K562 (cell line): ENCODE data around the gene SMG7. TPM values are rescaled to one million over a fixed set of nuclear protein-coding genes. Genes with fewer than 3 reads are reported as not detected.

ENCODE experiments used
- ATAC-seq: fragments of 200-7000 bp; cut with Tn5 transposase; 3 replicates; pipeline ENCODE4 v1.9.1; 2020; ENCODE audit warnings: moderate library complexity
- BruUV-seq: library from RNA; stranded (reverse); fragments of 400-500 nt; replicated peaks from 2 replicates; lab custom pipeline; 2021; lab: Mats Ljungman, UMichigan
- CTCF ChIA-PET: fragments of 300-600 bp; formaldehyde crosslinking; extraction: SDS; loops from one replicate; lab custom pipeline; 2021; ENCODE audit warnings: low intra/inter-chr PET ratio; lab: Yijun Ruan, JAX
- POLR2A ChIA-PET: fragments of 300-600, 350-650 bp; sonication (Branson Sonifier 250); formaldehyde crosslinking; extraction: SDS; loops from one replicate; lab custom pipeline; 2021; ENCODE audit warnings: antibody characterized with exemption, inconsistent platforms; lab: Yijun Ruan, JAX
- DNase-seq, 4 experiments: peaks; one replicate each; pipeline versions ENCODE4 v3.0.0 to v3.0.0-alpha.2; 2011 to 2018; ENCODE audit warnings: low spot score in 3 of 4, mixed read lengths in 3 of 4; ENCODE audit errors: extremely low read depth in 1 of 4
- FAIRE-seq: peaks from 2 replicates; lab custom pipeline; 2011; peaks lifted over from hg19 to GRCh38; lab: Jason Lieb, UNC
- H2AFZ ChIP-seq: 2 replicates; pipeline ENCODE4 v1.6.0; 2011; ENCODE audit warnings: low read depth, low read length, control low read depth, inconsistent platforms
- H3K27ac ChIP-seq: fragments of 200-600 bp; 3 replicates; pipeline ENCODE4 v1.8.0; 2011; ENCODE audit warnings: low read depth, mild to moderate bottlenecking, control low read depth, inconsistent platforms, low read length, moderate library complexity, mixed read lengths; ENCODE audit errors: extremely low read depth
- H3K27me3 ChIP-seq, 2 experiments: fragments of 300-600 bp in 1 of 2; 2 replicates in 1 of 2; 3 replicates in 1 of 2; pipeline versions ENCODE4 v1.6.0 to v1.8.0; 2011; ENCODE audit warnings: inconsistent platforms in 2 of 2, low read length in 2 of 2, mild to moderate bottlenecking in 1 of 2, mixed read lengths in 1 of 2, moderate library complexity in 1 of 2; ENCODE audit not compliant: control insufficient read depth in 2 of 2, insufficient read depth in 2 of 2
- H3K36me3 ChIP-seq: fragments of 300-600 bp; 3 replicates; pipeline ENCODE4 v1.8.0; 2011; ENCODE audit warnings: mild to moderate bottlenecking, low read length, inconsistent platforms; ENCODE audit not compliant: control insufficient read depth, insufficient read depth
- H3K4me1 ChIP-seq, 2 experiments: fragments of 200-600 bp in 1 of 2; replicated peaks in 1 of 2; 2 replicates in 1 of 2; 3 replicates in 1 of 2; pipeline versions ENCODE4 v1.5.1 to v1.8.0; 2011; ENCODE audit warnings: inconsistent platforms in 2 of 2, low read length in 2 of 2, mild to moderate bottlenecking in 1 of 2, mixed read lengths in 1 of 2, moderate library complexity in 1 of 2; ENCODE audit not compliant: control insufficient read depth in 2 of 2, insufficient read depth in 2 of 2
- H3K4me2 ChIP-seq: 2 replicates; pipeline ENCODE4 v1.6.1; 2011; ENCODE audit warnings: low read length, control low read depth, inconsistent platforms, mixed read lengths; ENCODE audit not compliant: insufficient read depth
- H3K4me3 ChIP-seq: fragments of 200-600 bp; sonication (generic), shearing (Covaris generic); 2 replicates; pipeline ENCODE4 v1.5.1; 2016; ENCODE audit warnings: control low read depth, inconsistent platforms
- H3K79me2 ChIP-seq: fragments of 200-600 bp; 3 replicates; pipeline ENCODE4 v1.8.0; 2011; ENCODE audit warnings: low read length, inconsistent platforms; ENCODE audit not compliant: control insufficient read depth, insufficient read depth
- H3K9ac ChIP-seq, 2 experiments: 2 replicates each; pipeline versions ENCODE4 v1.6.0 to v1.6.1; 2011; ENCODE audit warnings: low read depth in 2 of 2, low read length in 2 of 2, control low read depth in 1 of 2, inconsistent platforms in 1 of 2, mild to moderate bottlenecking in 1 of 2, mixed read lengths in 1 of 2; ENCODE audit not compliant: insufficient read depth in 1 of 2
- H3K9me1 ChIP-seq: one replicate; pipeline ENCODE4 v1.6.0; 2011; ENCODE audit warnings: inconsistent platforms, mild to moderate bottlenecking, low read length, moderate library complexity; ENCODE audit not compliant: control insufficient read depth, insufficient read depth
- H3K9me3 ChIP-seq: replicated peaks from 2 replicates; pipeline ENCODE4 v1.5.1; 2011; ENCODE audit warnings: low read depth, low read length, inconsistent platforms; ENCODE audit not compliant: control insufficient read depth, insufficient read depth
- H4K20me1 ChIP-seq: replicated peaks from 2 replicates; pipeline ENCODE4 v1.6.1; 2011; ENCODE audit warnings: low read length, inconsistent platforms, mixed read lengths; ENCODE audit not compliant: control insufficient read depth, insufficient read depth
- C11orf30 ChIP-seq: fragments of 450-650 bp; IDR thresholded peaks from 2 replicates; pipeline ENCODE4 v1.6.1; 2016; ENCODE audit warnings: low read depth, mild to moderate bottlenecking
- CHAMP1 ChIP-seq: fragments of 450-650 bp; IDR thresholded peaks from 2 replicates; pipeline ENCODE4 v1.6.1; 2016; ENCODE audit warnings: mild to moderate bottlenecking
- CREB1 ChIP-seq, 2 experiments: sonication (generic) in 1 of 2; formaldehyde crosslinking in 1 of 2; IDR thresholded peaks; 2 replicates each; pipeline versions ENCODE4 v1.6.1 to v1.8.0; 2012 to 2022; ENCODE audit warnings: inconsistent platforms in 1 of 2, mild to moderate bottlenecking in 1 of 2, missing genetic modification reagents in 1 of 2, moderate library complexity in 1 of 2
- CSDE1 ChIP-seq, 2 experiments: fragments of 450-650 bp; IDR thresholded peaks; 2 replicates each; pipeline ENCODE4 v1.6.1; 2016; ENCODE audit warnings: mild to moderate bottlenecking in 1 of 2
- CXXC5 ChIP-seq: fragments of 250-450 bp; sonication (Bioruptor Pico); IDR thresholded peaks from 2 replicates; pipeline ENCODE4 v1.8.0; 2022; ENCODE audit warnings: inconsistent platforms, mild to moderate bottlenecking, moderate library complexity
- HCFC1 ChIP-seq: IDR thresholded peaks from 2 replicates; pipeline ENCODE4 v1.6.1; 2012; ENCODE audit warnings: low read depth, low read length, improper control_type of control experiment
- HOMEZ ChIP-seq: fragments of 250-450 bp; sonication (Bioruptor Pico); IDR thresholded peaks from 2 replicates; pipeline ENCODE4 v1.4.0; 2020; ENCODE audit warnings: mild to moderate bottlenecking, moderate library complexity
- KLF16 ChIP-seq: IDR thresholded peaks from 2 replicates; pipeline ENCODE4 v1.6.1; 2016; ENCODE audit warnings: antibody characterized with exemption
- SPI1 ChIP-seq: IDR thresholded peaks from 2 replicates; pipeline ENCODE4 v1.6.1; 2011; ENCODE audit warnings: low read depth, low read length, control low read depth, borderline replicate concordance
- ZKSCAN1 ChIP-seq: fragments of 150-350 bp; IDR thresholded peaks from 2 replicates; pipeline ENCODE4 v1.6.1; 2016; ENCODE audit warnings: low read depth, low read length
- WGBS: fragments of 100-300 bp; shearing (Covaris generic); methylation state at CpG from one replicate; pipeline ENCODE4 v1.1.6; 2016; ENCODE audit warnings: low coverage, mixed read lengths; ENCODE audit not compliant: insufficient coverage; ENCODE audit errors: missing lambda C conversion rate; 5-methylcytosine and 5-hydroxymethylcytosine counted together
- in situ Hi-C: fragments of 300-500 bp; cut with MboI; formaldehyde crosslinking; loops from 4 replicates; pipeline ENCODE4 v1.15.0; 2018; ENCODE audit warnings: inconsistent platforms, mixed read lengths
- intact Hi-C: fragments of 100-400 bp; cut with micrococcal nuclease; formaldehyde crosslinking; loops from 2 replicates; pipeline ENCODE4 v1.14.2; 2022
- polyA plus RNA-seq, 8 experiments: library from polyadenylated mRNA; depleted of rRNA in 4 of 8; stranded (reverse) in 5 of 8; unstranded in 3 of 8; fragments of >200 nt; fragmentation: Nextera tagmentation in 2 of 8; fragmentation: Illumina TruSeq in 1 of 8; extraction: Ambion mirVana in 2 of 8; extraction: Trizol in 1 of 8; gene quantifications; 2 replicates each; pipeline versions ENCODE4 v1.2.1 to v1.2.3, GENCODE V29; 2011 to 2014; ENCODE audit warnings: inconsistent platforms in 1 of 8, missing spikeins in 1 of 8
- total RNA-seq, 7 experiments: library from RNA; depleted of rRNA in 6 of 7; stranded (reverse); fragments of >200 nt in 6 of 7; fragmentation: Illumina TruSeq in 2 of 7; extraction: Trizol in 2 of 7; gene quantifications; 2 replicates each; pipeline versions ENCODE4 v1.2.1 to v1.2.3, GENCODE V29; 2011 to 2021; ENCODE audit warnings: low replicate concordance in 1 of 7
- TF ChIP-seq, protein P1 (sequence below), 2 experiments: fragments of 450-650 bp in 1 of 2; IDR thresholded peaks; 2 replicates each; pipeline ENCODE4 v1.6.1; 2011 to 2017; ENCODE audit warnings: low read depth in 2 of 2, antibody characterized with exemption in 1 of 2, borderline replicate concordance in 1 of 2, low read length in 1 of 2, mild to moderate bottlenecking in 1 of 2, mixed read lengths in 1 of 2; ENCODE audit not compliant: control insufficient read depth in 1 of 2
- TF ChIP-seq, protein P2 (sequence below): fragments of 250-450 bp; sonication (Bioruptor Pico); IDR thresholded peaks from 2 replicates; pipeline ENCODE4 v1.4.0; 2020; ENCODE audit warnings: mild to moderate bottlenecking, moderate library complexity

The SMG7 gene
- total and polyA plus RNA-seq, 9 of the 15 experiments (the other 6 are each of a cell fraction or from before 2014, with no cell fraction given): 12.4 to 74.6 (median 29.0) TPM

DNA sequence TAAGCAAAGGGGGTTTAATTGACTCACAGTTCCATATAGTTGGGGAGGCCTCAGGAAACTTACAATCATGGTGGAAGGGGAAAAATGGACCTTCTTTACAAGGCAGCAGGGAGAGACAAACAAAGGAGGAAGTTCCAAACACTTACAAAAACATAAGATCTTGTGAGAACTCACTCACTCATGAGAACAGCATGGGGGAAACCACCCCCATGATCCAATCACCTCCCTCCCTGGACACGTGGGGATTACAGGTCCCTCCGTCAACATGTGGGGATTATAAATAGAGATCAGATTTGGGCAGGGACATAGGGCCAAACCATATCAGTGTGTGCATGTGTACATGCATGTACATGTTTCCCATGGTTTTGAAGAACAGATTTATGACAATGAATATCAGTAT, 5.5 kb upstream of the SMG7 start:
- no peaks in the 10 kb centered on the region; the same call in 2 of the 3 replicates for H3K79me2 ChIP-seq
- no peaks in the 10 kb centered on the region for H3K36me3 ChIP-seq
- BruUV-seq: no TSS peak
- DNase-seq (no peak), FAIRE-seq (no peak), ATAC-seq (no peak)
- no peak overlapping the region for H3K4me2 ChIP-seq
- H3K27ac ChIP-seq: no peak overlapping the region
- in situ Hi-C loops (no loop called here), intact Hi-C loops (no loop called here)
- H3K9me1 ChIP-seq: no peaks in the 10 kb centered on the region
- H3K4me1 ChIP-seq: peaks cover 0 to 10% of the 10 kb centered on the region in 2 experiments; a peak in 4 of 5 replicates
- H3K4me3 ChIP-seq: no peak overlapping the region
- no peak overlapping the region for H3K9ac ChIP-seq
- H2AFZ ChIP-seq: no peak overlapping the region
- POLR2A ChIA-PET: no interaction called here
- H3K27me3 ChIP-seq: no peaks in the 10 kb centered on the region
- CTCF ChIA-PET: no interaction called here
- H4K20me1 ChIP-seq: no peaks in the 10 kb centered on the region
- no peaks in the 10 kb centered on the region for H3K9me3 ChIP-seq
- WGBS: 6% methylated on average over 2 of the region's 2 CpGs
- TF ChIP-seq ZKSCAN1 (no peak), CXXC5 (no peak), CSDE1 (IDR thresholded peaks at IDR 0.05) (no peak), CHAMP1 (no peak), SPI1 (no peak), C11orf30 (no peak), CREB1 (IDR thresholded peaks at IDR 0.05) (no peak), CREB1 (CRISPR knock-in tag; IDR thresholded peaks at IDR 0.05) (no peak), KLF16 (no peak), HOMEZ (no peak), HCFC1 (no peak)
- TF ChIP-seq, protein P1, sequence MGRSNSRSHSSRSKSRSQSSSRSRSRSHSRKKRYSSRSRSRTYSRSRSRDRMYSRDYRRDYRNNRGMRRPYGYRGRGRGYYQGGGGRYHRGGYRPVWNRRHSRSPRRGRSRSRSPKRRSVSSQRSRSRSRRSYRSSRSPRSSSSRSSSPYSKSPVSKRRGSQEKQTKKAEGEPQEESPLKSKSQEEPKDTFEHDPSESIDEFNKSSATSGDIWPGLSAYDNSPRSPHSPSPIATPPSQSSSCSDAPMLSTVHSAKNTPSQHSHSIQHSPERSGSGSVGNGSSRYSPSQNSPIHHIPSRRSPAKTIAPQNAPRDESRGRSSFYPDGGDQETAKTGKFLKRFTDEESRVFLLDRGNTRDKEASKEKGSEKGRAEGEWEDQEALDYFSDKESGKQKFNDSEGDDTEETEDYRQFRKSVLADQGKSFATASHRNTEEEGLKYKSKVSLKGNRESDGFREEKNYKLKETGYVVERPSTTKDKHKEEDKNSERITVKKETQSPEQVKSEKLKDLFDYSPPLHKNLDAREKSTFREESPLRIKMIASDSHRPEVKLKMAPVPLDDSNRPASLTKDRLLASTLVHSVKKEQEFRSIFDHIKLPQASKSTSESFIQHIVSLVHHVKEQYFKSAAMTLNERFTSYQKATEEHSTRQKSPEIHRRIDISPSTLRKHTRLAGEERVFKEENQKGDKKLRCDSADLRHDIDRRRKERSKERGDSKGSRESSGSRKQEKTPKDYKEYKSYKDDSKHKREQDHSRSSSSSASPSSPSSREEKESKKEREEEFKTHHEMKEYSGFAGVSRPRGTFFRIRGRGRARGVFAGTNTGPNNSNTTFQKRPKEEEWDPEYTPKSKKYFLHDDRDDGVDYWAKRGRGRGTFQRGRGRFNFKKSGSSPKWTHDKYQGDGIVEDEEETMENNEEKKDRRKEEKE (IDR thresholded peaks at IDR 0.05; ENCODE audit: borderline replicate concordance in 1 of 2, control insufficient read depth in 1 of 2, low read depth in 2 of 2, low read length in 1 of 2): no peak
- TF ChIP-seq, protein P2, sequence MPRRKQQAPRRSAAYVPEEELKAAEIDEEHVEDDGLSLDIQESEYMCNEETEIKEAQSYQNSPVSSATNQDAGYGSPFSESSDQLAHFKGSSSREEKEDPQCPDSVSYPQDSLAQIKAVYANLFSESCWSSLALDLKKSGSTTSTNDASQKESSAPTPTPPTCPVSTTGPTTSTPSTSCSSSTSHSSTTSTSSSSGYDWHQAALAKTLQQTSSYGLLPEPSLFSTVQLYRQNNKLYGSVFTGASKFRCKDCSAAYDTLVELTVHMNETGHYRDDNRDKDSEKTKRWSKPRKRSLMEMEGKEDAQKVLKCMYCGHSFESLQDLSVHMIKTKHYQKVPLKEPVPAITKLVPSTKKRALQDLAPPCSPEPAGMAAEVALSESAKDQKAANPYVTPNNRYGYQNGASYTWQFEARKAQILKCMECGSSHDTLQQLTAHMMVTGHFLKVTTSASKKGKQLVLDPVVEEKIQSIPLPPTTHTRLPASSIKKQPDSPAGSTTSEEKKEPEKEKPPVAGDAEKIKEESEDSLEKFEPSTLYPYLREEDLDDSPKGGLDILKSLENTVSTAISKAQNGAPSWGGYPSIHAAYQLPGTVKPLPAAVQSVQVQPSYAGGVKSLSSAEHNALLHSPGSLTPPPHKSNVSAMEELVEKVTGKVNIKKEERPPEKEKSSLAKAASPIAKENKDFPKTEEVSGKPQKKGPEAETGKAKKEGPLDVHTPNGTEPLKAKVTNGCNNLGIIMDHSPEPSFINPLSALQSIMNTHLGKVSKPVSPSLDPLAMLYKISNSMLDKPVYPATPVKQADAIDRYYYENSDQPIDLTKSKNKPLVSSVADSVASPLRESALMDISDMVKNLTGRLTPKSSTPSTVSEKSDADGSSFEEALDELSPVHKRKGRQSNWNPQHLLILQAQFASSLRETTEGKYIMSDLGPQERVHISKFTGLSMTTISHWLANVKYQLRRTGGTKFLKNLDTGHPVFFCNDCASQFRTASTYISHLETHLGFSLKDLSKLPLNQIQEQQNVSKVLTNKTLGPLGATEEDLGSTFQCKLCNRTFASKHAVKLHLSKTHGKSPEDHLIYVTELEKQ (CRISPR knock-in tag): no peak
